Liver (tissue), 9 donors: ENCODE measurements around the gene THADA. TPM values are rescaled to one million over a fixed set of nuclear protein-coding genes. Genes with fewer than 3 reads are reported as not detected.

Experiments used
- DNase-seq: peaks from one replicate; pipeline ENCODE4 v3.0.0-alpha.2; 2017; ENCODE audit warnings: low spot score
- H3K27ac ChIP-seq, 2 donors: one replicate each; pipeline ENCODE4 v1.7.0; 2013; ENCODE audit warnings: inconsistent platforms in 2 of 2, low read length in 2 of 2, control low read depth in 1 of 2, low read depth in 1 of 2, mild to moderate bottlenecking in 1 of 2
- H3K27me3 ChIP-seq, 4 donors: one replicate each; pipeline versions ENCODE4 v1.6.1 to v1.7.0; 2013; ENCODE audit warnings: low read length in 3 of 4, inconsistent platforms in 1 of 4, mild to moderate bottlenecking in 1 of 4, moderate library complexity in 1 of 4; ENCODE audit not compliant: control insufficient read depth in 4 of 4, insufficient read depth in 4 of 4
- H3K36me3 ChIP-seq, 4 donors: one replicate each; pipeline versions ENCODE4 v1.6.1 to v1.7.0; 2013; ENCODE audit warnings: low read length in 3 of 4, mild to moderate bottlenecking in 3 of 4, low read depth in 1 of 4, moderate library complexity in 1 of 4; ENCODE audit not compliant: control insufficient read depth in 4 of 4, insufficient read depth in 3 of 4
- H3K4me1 ChIP-seq, 4 donors: one replicate each; pipeline versions ENCODE4 v1.6.1 to v1.7.0; 2013; ENCODE audit warnings: low read length in 3 of 4, mild to moderate bottlenecking in 3 of 4, moderate library complexity in 1 of 4; ENCODE audit not compliant: control insufficient read depth in 4 of 4, insufficient read depth in 4 of 4
- H3K4me3 ChIP-seq, 3 donors: one replicate each; pipeline versions ENCODE4 v1.6.1 to v1.7.0; 2013; ENCODE audit warnings: low read length in 3 of 3, control low read depth in 1 of 3, low read depth in 1 of 3, mild to moderate bottlenecking in 1 of 3
- H3K9ac ChIP-seq, 2 donors: one replicate each; pipeline ENCODE4 v1.7.0; 2013; ENCODE audit warnings: low read length in 2 of 2, mild to moderate bottlenecking in 2 of 2, moderate library complexity in 2 of 2, control low read depth in 1 of 2, low read depth in 1 of 2
- H3K9me3 ChIP-seq, 4 donors: one replicate each; pipeline versions ENCODE4 v1.6.1 to v1.7.0; 2013; ENCODE audit warnings: low read length in 3 of 4; ENCODE audit not compliant: control insufficient read depth in 4 of 4
- EGR1 ChIP-seq, 2 donors: IDR thresholded peaks; 2 replicates each; pipeline ENCODE4 v1.6.1; 2016 to 2018; ENCODE audit warnings: antibody characterized with exemption in 2 of 2, low read depth in 2 of 2
- FOXA1 ChIP-seq: IDR thresholded peaks from 2 replicates; pipeline ENCODE4 v1.6.1; 2016; ENCODE audit warnings: antibody characterized with exemption
- FOXA2 ChIP-seq: IDR thresholded peaks from 2 replicates; pipeline ENCODE4 v1.6.1; 2016; ENCODE audit warnings: antibody characterized with exemption
- GABPA ChIP-seq, 2 donors: IDR thresholded peaks in 1 of 2; conservative IDR thresholded peaks in 1 of 2; 2 replicates each; pipeline ENCODE4 v1.6.1; 2016; ENCODE audit warnings: antibody characterized with exemption in 2 of 2, mild to moderate bottlenecking in 1 of 2, moderate library complexity in 1 of 2
- HNF4A ChIP-seq, 2 donors: conservative IDR thresholded peaks; 2 replicates each; pipeline ENCODE4 v1.6.1; 2016; ENCODE audit warnings: antibody characterized with exemption in 2 of 2, mild to moderate bottlenecking in 2 of 2
- HNF4G ChIP-seq: IDR thresholded peaks from 2 replicates; pipeline ENCODE4 v1.6.1; 2016; ENCODE audit warnings: antibody characterized with exemption
- JUND ChIP-seq, 2 donors: IDR thresholded peaks; 2 replicates each; pipeline ENCODE4 v1.6.1; 2016; ENCODE audit warnings: antibody characterized with exemption in 2 of 2
- NR2F2 ChIP-seq: IDR thresholded peaks from 2 replicates; pipeline ENCODE4 v1.6.1; 2016; ENCODE audit warnings: antibody characterized with exemption
- RAD21 ChIP-seq, 2 donors: IDR thresholded peaks; 2 replicates each; pipeline ENCODE4 v1.6.1; 2016; ENCODE audit warnings: antibody characterized with exemption in 2 of 2, mild to moderate bottlenecking in 2 of 2
- RXRA ChIP-seq, 2 donors: IDR thresholded peaks; 2 replicates each; pipeline ENCODE4 v1.6.1; 2017 to 2018; ENCODE audit warnings: antibody characterized with exemption in 2 of 2, mild to moderate bottlenecking in 1 of 2
- SP1 ChIP-seq: IDR thresholded peaks from 2 replicates; pipeline ENCODE4 v1.6.1; 2018; ENCODE audit warnings: antibody characterized with exemption, mild to moderate bottlenecking
- TAF1 ChIP-seq: conservative IDR thresholded peaks from 2 replicates; pipeline ENCODE4 v1.6.1; 2016; ENCODE audit warnings: antibody characterized with exemption, mild to moderate bottlenecking
- YY1 ChIP-seq: IDR thresholded peaks from 2 replicates; pipeline ENCODE4 v1.6.1; 2016; ENCODE audit warnings: antibody characterized with exemption, mild to moderate bottlenecking
- WGBS: extraction: QIAGEN DNeasy Blood & Tissue Kit; methylation state at CpG from one replicate; pipeline ENCODE4 v1.1.7; 2013; 5-methylcytosine and 5-hydroxymethylcytosine counted together
- polyA plus RNA-seq, 2 donors: library from polyadenylated mRNA; stranded (reverse) in 1 of 2; unstranded in 1 of 2; fragments of 200-250 nt in 1 of 2; fragments of >200 nt in 1 of 2; fragmentation: Nextera tagmentation in 1 of 2; extraction: Ambion mirVana in 1 of 2; gene quantifications; one replicate each; pipeline versions ENCODE4 v1.2.1 to v1.2.3, GENCODE V29; 2013 to 2015
- total RNA-seq, 2 donors: library from RNA; depleted of rRNA; stranded (reverse); fragments of >200 nt; gene quantifications; one replicate each; pipeline ENCODE4 v1.2.3, GENCODE V29; 2014
- TF ChIP-seq, protein P1 (sequence below): IDR thresholded peaks from 2 replicates; pipeline ENCODE4 v1.6.1; 2016; ENCODE audit warnings: antibody characterized with exemption, mild to moderate bottlenecking
- TF ChIP-seq, protein P2 (sequence below): fragments of 150-350 bp; IDR thresholded peaks from 2 replicates; pipeline ENCODE4 v1.5.1; 2017; ENCODE audit warnings: improper control_type of control experiment, low read depth, low read length; ENCODE audit not compliant: missing input control
- TF ChIP-seq, protein P3 (sequence below): IDR thresholded peaks from 2 replicates; pipeline ENCODE4 v1.6.1; 2016; ENCODE audit warnings: antibody characterized with exemption
- TF ChIP-seq, protein P4 (sequence below): IDR thresholded peaks from 2 replicates; pipeline ENCODE4 v1.6.1; 2016; ENCODE audit warnings: antibody characterized with exemption
- TF ChIP-seq, protein P5 (sequence below): IDR thresholded peaks from 2 replicates; pipeline ENCODE4 v1.6.1; 2016; ENCODE audit warnings: antibody characterized with exemption
- donor health status: healthy.
- donor health status: healthy.
- donor health status: healthy.
- donor health status: healthy.
- donor health status: healthy.

Gene THADA
- total and polyA plus RNA-seq, 4 donors, result 12.0 to 37.2 (median 22.3) TPM

DNA sequence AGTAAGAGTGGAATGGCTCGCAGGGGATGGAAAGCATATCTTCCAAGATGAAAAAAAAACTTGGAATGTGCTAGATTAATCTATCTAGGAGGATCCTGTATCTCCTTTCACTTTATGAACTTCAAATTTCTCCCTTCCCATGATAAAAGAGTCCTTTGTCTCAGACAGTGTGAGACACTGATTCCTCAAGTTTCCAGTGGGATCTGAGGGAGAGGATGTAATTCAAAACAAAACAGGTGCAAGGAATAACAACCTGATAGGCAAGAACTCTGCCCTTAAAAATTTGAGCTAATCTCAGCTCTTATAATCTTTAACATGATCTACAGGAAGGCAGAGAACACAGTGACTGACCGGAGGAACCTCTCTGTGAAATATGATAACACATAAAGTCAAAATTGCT, 207.5 kb downstream of the THADA start:
- Histone ChIP-seq H3K9me3 (no peaks in the 10 kb centered on the region), H3K4me3 (no peak overlapping the region), H3K36me3 (peaks cover 0 to 2% (median 0%) of the 10 kb centered on the region in 4 donors), H3K27me3 (no peaks in the 10 kb centered on the region), H3K9ac (no peak overlapping the region), H3K27ac (no peak overlapping the region), H3K4me1 (peaks cover 0 to 7% (median 2%) of the 10 kb centered on the region in 4 donors)
- 87% methylated on average over 2 of the region's 2 CpGs for WGBS
- no peak for DNase-seq
- TF ChIP-seq, protein P1, sequence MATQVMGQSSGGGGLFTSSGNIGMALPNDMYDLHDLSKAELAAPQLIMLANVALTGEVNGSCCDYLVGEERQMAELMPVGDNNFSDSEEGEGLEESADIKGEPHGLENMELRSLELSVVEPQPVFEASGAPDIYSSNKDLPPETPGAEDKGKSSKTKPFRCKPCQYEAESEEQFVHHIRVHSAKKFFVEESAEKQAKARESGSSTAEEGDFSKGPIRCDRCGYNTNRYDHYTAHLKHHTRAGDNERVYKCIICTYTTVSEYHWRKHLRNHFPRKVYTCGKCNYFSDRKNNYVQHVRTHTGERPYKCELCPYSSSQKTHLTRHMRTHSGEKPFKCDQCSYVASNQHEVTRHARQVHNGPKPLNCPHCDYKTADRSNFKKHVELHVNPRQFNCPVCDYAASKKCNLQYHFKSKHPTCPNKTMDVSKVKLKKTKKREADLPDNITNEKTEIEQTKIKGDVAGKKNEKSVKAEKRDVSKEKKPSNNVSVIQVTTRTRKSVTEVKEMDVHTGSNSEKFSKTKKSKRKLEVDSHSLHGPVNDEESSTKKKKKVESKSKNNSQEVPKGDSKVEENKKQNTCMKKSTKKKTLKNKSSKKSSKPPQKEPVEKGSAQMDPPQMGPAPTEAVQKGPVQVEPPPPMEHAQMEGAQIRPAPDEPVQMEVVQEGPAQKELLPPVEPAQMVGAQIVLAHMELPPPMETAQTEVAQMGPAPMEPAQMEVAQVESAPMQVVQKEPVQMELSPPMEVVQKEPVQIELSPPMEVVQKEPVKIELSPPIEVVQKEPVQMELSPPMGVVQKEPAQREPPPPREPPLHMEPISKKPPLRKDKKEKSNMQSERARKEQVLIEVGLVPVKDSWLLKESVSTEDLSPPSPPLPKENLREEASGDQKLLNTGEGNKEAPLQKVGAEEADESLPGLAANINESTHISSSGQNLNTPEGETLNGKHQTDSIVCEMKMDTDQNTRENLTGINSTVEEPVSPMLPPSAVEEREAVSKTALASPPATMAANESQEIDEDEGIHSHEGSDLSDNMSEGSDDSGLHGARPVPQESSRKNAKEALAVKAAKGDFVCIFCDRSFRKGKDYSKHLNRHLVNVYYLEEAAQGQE, result no peak
- TF ChIP-seq NR2F2 (no peak), YY1 (no peak), FOXA1 (no peak), EGR1 (IDR thresholded peaks at IDR 0.05; ENCODE audit: low read depth in 2 of 2) (no peak), RAD21 (IDR thresholded peaks at IDR 0.05) (no peak), JUND (IDR thresholded peaks at IDR 0.05) (no peak), SP1 (no peak), FOXA2 (no peak), HNF4G (no peak), RXRA (IDR thresholded peaks at IDR 0.05) (no peak), GABPA (IDR thresholded peaks at IDR 0.05 in 1 of 2, conservative IDR thresholded peaks at IDR 0.05 in 1 of 2) (no peak), TAF1 (no peak), HNF4A (conservative IDR thresholded peaks at IDR 0.05) (no peak)
- TF ChIP-seq, protein P2, sequence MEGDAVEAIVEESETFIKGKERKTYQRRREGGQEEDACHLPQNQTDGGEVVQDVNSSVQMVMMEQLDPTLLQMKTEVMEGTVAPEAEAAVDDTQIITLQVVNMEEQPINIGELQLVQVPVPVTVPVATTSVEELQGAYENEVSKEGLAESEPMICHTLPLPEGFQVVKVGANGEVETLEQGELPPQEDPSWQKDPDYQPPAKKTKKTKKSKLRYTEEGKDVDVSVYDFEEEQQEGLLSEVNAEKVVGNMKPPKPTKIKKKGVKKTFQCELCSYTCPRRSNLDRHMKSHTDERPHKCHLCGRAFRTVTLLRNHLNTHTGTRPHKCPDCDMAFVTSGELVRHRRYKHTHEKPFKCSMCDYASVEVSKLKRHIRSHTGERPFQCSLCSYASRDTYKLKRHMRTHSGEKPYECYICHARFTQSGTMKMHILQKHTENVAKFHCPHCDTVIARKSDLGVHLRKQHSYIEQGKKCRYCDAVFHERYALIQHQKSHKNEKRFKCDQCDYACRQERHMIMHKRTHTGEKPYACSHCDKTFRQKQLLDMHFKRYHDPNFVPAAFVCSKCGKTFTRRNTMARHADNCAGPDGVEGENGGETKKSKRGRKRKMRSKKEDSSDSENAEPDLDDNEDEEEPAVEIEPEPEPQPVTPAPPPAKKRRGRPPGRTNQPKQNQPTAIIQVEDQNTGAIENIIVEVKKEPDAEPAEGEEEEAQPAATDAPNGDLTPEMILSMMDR, result no peak
- TF ChIP-seq, protein P3, sequence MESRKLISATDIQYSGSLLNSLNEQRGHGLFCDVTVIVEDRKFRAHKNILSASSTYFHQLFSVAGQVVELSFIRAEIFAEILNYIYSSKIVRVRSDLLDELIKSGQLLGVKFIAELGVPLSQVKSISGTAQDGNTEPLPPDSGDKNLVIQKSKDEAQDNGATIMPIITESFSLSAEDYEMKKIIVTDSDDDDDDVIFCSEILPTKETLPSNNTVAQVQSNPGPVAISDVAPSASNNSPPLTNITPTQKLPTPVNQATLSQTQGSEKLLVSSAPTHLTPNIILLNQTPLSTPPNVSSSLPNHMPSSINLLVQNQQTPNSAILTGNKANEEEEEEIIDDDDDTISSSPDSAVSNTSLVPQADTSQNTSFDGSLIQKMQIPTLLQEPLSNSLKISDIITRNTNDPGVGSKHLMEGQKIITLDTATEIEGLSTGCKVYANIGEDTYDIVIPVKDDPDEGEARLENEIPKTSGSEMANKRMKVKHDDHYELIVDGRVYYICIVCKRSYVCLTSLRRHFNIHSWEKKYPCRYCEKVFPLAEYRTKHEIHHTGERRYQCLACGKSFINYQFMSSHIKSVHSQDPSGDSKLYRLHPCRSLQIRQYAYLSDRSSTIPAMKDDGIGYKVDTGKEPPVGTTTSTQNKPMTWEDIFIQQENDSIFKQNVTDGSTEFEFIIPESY, result no peak
- TF ChIP-seq, protein P4, sequence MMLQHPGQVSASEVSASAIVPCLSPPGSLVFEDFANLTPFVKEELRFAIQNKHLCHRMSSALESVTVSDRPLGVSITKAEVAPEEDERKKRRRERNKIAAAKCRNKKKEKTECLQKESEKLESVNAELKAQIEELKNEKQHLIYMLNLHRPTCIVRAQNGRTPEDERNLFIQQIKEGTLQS, result no peak
- TF ChIP-seq, protein P5, sequence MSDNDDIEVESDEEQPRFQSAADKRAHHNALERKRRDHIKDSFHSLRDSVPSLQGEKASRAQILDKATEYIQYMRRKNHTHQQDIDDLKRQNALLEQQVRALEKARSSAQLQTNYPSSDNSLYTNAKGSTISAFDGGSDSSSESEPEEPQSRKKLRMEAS, result no peak
